Muscle layer of duodenum (tissue), 2 donors: ENCODE measurements around the gene UBL4A.
A peak's percentile ranks its signal among the peaks of the same experiment; 100 is the strongest.

Source experiments
- H3K27ac ChIP-seq: one replicate; pipeline ENCODE4 v1.7.0; 2013; ENCODE audit warnings: mild to moderate bottlenecking, low read length
- H3K27me3 ChIP-seq: one replicate; pipeline ENCODE4 v1.7.0; 2013; ENCODE audit warnings: low read depth, mild to moderate bottlenecking, control low read depth, low read length
- H3K36me3 ChIP-seq, 2 donors: one replicate each; pipeline ENCODE4 v1.7.0; 2013; ENCODE audit warnings: low read length in 2 of 2, control low read depth in 1 of 2, mild to moderate bottlenecking in 1 of 2; ENCODE audit not compliant: insufficient read depth in 2 of 2, control insufficient read depth in 1 of 2
- H3K4me1 ChIP-seq, 2 donors: one replicate each; pipeline ENCODE4 v1.7.0; 2013; ENCODE audit warnings: low read length in 2 of 2, mild to moderate bottlenecking in 2 of 2, control low read depth in 1 of 2, moderate library complexity in 1 of 2; ENCODE audit not compliant: insufficient read depth in 2 of 2, control insufficient read depth in 1 of 2
- H3K4me3 ChIP-seq, 2 donors: one replicate each; pipeline ENCODE4 v1.7.0; 2013; ENCODE audit warnings: low read length in 2 of 2, low read depth in 1 of 2, mild to moderate bottlenecking in 1 of 2
- H3K9me3 ChIP-seq, 2 donors: one replicate each; pipeline ENCODE4 v1.7.0; 2013; ENCODE audit warnings: low read length in 2 of 2, control low read depth in 1 of 2, mild to moderate bottlenecking in 1 of 2; ENCODE audit not compliant: control insufficient read depth in 1 of 2
- donor health status: healthy.

The UBL4A gene

DNA sequence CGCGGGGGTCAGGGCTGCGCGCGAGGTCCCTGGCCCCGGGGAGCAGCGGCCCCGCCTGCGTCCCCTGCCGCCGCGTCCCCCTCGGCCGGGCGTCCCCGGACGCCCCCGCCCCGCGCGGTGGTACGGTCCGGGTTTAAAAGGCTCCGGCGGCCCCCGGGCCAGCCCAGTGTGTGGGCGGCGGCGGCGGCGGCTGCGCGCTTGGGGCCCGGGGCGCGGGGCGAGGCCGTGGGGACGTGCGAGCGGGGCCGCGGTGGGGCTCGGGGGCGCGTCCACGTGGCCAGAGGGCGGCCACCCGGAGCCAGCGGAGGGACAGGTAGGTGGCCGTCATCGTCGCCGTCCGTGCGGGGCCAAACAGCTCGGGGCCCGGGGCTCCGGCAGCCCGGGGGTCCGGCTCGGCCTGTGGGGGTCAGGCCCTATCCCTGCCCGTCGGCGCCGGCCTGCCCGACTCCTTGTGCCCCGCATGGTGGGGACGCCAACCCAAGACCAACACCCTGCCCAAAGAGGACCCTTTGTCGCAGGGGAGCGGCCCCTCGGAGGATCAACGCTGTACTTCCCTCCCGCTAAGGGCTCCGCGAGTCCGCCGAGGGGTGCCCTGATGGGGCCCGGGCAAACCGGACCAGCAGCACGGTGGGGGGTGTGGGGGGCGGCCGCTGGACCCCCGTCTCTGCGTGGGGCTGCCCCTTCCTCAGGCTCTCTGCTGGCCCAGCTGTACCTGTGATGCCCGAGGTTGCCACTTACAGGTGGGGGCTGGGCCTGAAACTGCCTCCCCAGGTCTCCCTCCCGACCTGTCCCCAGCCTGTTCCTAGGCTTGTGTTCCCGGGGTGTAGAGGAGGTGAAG is 28.1 kb downstream of the UBL4A start, which contains the start of gene PLXNA3:
TSS of gene PLXNA3 (plus strand) at position 166 of the 838 bp plus-strand sequence. CDS start 1,903 bp downstream, outside the sequence.
- Histone ChIP-seq H3K27ac (no peak within 1 kb of the TSS), H3K27me3 (no peaks in the 10 kb centered on the region), H3K9me3 (no peaks in the 10 kb centered on the region), H3K36me3 (peaks cover 3 to 4% of the 10 kb centered on the region in 2 donors), H3K4me1 (peaks cover 0 to 11% of the 10 kb centered on the region in 2 donors), H3K4me3 (peak within 1 kb of the TSS; percentile 50 to 66)

GRCh38 chrX:154457491-154458115 is 28.8 kb downstream of the UBL4A start:
- peak overlapping the region; percentile 21 to 57 for H3K4me3 ChIP-seq
- peaks cover 0 to 4% of the 10 kb centered on the region in 2 donors for H3K36me3 ChIP-seq
- peaks cover 0 to 9% of the 10 kb centered on the region in 2 donors for H3K4me1 ChIP-seq
- no peaks in the 10 kb centered on the region for H3K27me3 ChIP-seq
- no peak overlapping the region for H3K27ac ChIP-seq
- no peaks in the 10 kb centered on the region for H3K9me3 ChIP-seq

- peaks cover 0 to 26% of the 10 kb centered on the region in 2 donors for H3K36me3 ChIP-seq
- H3K27me3 ChIP-seq = no peaks in the 10 kb centered on the region
- H3K4me1 ChIP-seq = no peaks in the 10 kb centered on the region
- no peaks in the 10 kb centered on the region for H3K9me3 ChIP-seq
- no peak overlapping the region for H3K27ac ChIP-seq
- H3K4me3 ChIP-seq = no peak overlapping the region
Observed at GRCh38 chrX:154452823-154453222, 33.6 kb downstream of the UBL4A start.

DNA sequence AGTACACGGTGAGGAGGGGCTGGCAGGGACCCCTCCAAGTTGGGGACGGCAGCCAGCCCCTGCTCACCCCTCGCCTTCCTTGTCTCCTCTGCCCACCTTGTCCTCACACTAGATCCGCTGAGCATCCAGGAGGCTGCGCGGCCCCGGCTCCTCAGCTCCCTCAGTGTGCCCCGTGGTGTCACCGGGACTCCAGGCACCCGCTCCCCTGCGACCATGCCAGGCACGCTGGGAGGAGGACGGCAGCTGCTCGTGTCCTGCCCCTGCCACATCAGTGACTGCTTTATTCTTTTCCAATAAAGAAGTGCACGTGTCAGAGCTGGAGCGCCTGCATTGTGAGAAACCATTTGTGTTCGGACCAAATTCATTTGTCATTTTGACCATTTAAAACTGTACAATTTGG is 36.1 kb downstream of the UBL4A start:
- Histone ChIP-seq H3K27me3 (no peaks in the 10 kb centered on the region), H3K9me3 (no peaks in the 10 kb centered on the region), H3K4me1 (peaks cover 0 to 9% of the 10 kb centered on the region in 2 donors), H3K4me3 (no peak overlapping the region), H3K36me3 (peaks cover 0 to 30% of the 10 kb centered on the region in 2 donors), H3K27ac (no peak overlapping the region)

GRCh38 chrX:154449618-154450017 is 36.8 kb downstream of the UBL4A start:
- H3K27ac ChIP-seq = no peak overlapping the region
- no peak overlapping the region for H3K4me3 ChIP-seq
- H3K4me1 ChIP-seq = peaks cover 0 to 15% of the 10 kb centered on the region in 2 donors
- H3K36me3 ChIP-seq = peaks cover 0 to 30% of the 10 kb centered on the region in 2 donors
- no peaks in the 10 kb centered on the region for H3K9me3 ChIP-seq
- H3K27me3 ChIP-seq = no peaks in the 10 kb centered on the region

- no peak overlapping the region for H3K27ac ChIP-seq
- no peaks in the 10 kb centered on the region for H3K27me3 ChIP-seq
- peaks cover 0 to 18% of the 10 kb centered on the region in 2 donors for H3K4me1 ChIP-seq
- no peaks in the 10 kb centered on the region for H3K9me3 ChIP-seq
- peaks cover 0 to 30% of the 10 kb centered on the region in 2 donors for H3K36me3 ChIP-seq
- no peak overlapping the region for H3K4me3 ChIP-seq
Observed at GRCh38 chrX:154448484-154448883, 37.9 kb downstream of the UBL4A start.

GRCh38 chrX:154446430-154446829 is 40.0 kb downstream of the UBL4A start:
- no peaks in the 10 kb centered on the region for H3K27me3 ChIP-seq
- H3K36me3 ChIP-seq = peaks cover 0 to 44% of the 10 kb centered on the region in 2 donors
- H3K27ac ChIP-seq = no peak overlapping the region
- peaks cover 0 to 20% of the 10 kb centered on the region in 2 donors for H3K4me1 ChIP-seq
- no peak overlapping the region for H3K4me3 ChIP-seq
- no peaks in the 10 kb centered on the region for H3K9me3 ChIP-seq

DNA sequence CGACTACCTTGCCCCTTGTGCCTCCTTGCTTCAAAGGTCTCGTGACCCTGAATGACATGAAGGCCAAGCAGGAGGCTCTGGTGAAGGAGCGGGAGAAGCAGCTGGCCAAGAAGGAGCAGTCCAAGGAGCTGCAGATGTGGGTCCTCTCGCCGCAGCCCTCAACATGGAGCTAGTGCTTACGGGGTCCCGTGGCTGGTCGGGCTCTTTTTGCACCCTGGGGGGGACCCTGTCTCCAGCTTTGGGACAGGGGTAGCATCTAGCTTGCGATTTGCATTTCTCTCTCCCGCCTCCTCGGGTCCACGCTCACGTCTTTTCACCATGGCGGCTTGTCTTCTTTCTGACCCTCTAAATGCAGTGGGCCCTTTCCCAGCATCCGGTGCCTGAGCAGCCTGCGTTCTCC is 40.6 kb downstream of the UBL4A start:
- Histone ChIP-seq H3K36me3 (peaks cover 0 to 44% of the 10 kb centered on the region in 2 donors), H3K9me3 (no peaks in the 10 kb centered on the region), H3K27ac (no peak overlapping the region), H3K4me3 (no peak overlapping the region), H3K4me1 (peaks cover 0 to 20% of the 10 kb centered on the region in 2 donors), H3K27me3 (no peaks in the 10 kb centered on the region)

DNA sequence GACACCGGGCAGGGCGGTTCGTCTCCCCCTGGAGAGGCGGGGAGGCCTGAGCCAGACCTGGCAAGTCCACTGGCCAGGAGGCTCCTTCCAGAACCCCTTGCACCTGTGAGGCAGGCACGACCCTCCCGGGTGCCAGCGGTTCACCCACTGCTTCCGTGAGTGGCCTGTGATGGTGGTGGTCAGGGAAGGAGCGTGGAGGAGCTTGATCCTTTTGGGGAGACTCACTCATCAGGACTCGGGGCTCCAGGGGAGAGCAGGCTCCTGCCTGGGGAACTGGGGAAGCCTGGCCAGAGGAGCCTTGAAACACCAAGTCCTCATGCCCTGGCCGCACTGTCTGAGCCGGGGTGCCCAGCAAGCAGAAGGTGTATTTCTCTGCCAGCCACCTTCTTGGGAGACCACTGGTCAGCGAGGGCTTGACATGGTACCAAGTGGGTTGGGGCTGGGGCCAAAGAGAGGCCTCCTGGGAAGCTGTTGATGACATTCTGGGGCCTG is 41.6 kb downstream of the UBL4A start:
- H3K27ac ChIP-seq = no peak overlapping the region
- peaks cover 0 to 20% of the 10 kb centered on the region in 2 donors for H3K4me1 ChIP-seq
- no peaks in the 10 kb centered on the region for H3K27me3 ChIP-seq
- H3K36me3 ChIP-seq = peaks cover 0 to 43% of the 10 kb centered on the region in 2 donors
- no peaks in the 10 kb centered on the region for H3K9me3 ChIP-seq
- peak overlapping the region; percentile 57 to 63 for H3K4me3 ChIP-seq

DNA sequence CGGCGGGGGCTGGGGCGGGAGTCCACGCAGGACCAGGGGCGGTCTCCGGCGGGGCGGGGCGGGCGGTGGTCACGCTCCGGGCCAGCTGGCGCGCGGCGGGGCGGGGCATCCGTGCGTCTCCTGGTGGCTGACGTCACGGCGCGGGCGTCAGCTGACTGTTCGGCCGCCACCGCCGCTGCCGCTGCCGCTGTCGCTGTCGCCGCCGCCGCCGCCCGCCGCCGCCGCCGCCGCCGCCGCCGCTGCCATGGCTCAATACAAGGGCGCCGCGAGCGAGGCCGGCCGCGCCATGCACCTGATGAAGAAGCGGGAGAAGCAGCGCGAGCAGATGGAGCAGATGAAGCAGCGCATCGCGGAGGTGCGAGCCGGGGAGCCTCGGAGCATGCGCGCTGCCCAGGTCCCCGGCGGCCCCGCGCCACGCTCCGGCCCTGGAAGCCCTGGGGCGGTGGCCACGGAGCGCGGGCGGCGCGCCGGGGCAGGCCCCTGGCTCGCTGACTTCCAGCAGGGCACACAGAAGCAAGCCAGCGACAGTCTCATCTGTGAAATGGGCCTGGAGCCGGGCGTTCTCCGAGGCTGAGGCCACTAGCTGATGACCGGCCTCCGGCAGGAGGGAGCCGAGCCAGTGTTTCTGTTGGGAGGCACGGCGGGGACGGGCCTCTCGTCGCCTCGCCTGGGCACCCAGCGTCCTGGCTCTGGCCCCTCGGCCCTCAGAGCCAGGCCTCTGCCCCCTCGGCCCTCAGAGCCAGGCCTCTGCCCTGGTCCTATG is 42.2 kb downstream of the UBL4A start, which contains the start of gene FAM50A:
TSS of gene FAM50A (plus strand) at position 150 of the 763 bp plus-strand sequence. CDS start at position 245, 95 bp downstream.
- H3K27ac ChIP-seq = no peak within 1 kb of the TSS
- H3K4me3 ChIP-seq = peak within 1 kb of the TSS; percentile 57 to 63
- no peaks in the 10 kb centered on the region for H3K27me3 ChIP-seq
- peaks cover 0 to 20% of the 10 kb centered on the region in 2 donors for H3K4me1 ChIP-seq
- no peaks in the 10 kb centered on the region for H3K9me3 ChIP-seq
- H3K36me3 ChIP-seq = peaks cover 0 to 38% of the 10 kb centered on the region in 2 donors
